SU-DHL-6 (cell line): ENCODE results near the gene COPZ1.

ENCODE experiments used
- H2AFZ ChIP-seq: fragments of 200-600 bp; sonication (generic); 2 replicates; pipeline ENCODE4 v1.6.1; 2014; ENCODE audit warnings: low read depth, mild to moderate bottlenecking, moderate library complexity, mixed read lengths, antibody characterized with exemption, low read length; ENCODE audit not compliant: severe bottlenecking
- H3F3A ChIP-seq: fragments of 200-600 bp; shearing (Covaris generic); 2 replicates; pipeline ENCODE4 v1.6.0; 2016; ENCODE audit warnings: antibody characterized with exemption, mild to moderate bottlenecking; ENCODE audit not compliant: insufficient read depth
- H3K27ac ChIP-seq: fragments of 200-600 bp; sonication (generic); 2 replicates; pipeline ENCODE4 v1.5.1; 2016; ENCODE audit warnings: low read depth, mild to moderate bottlenecking, low read length, moderate library complexity, mixed read lengths
- H3K27me3 ChIP-seq: fragments of 200-600 bp; sonication (generic), shearing (Covaris generic); 2 replicates; pipeline ENCODE4 v1.6.0; 2014; ENCODE audit warnings: mild to moderate bottlenecking, low read length
- H3K36me3 ChIP-seq: fragments of 200-600 bp; sonication (generic); 2 replicates; pipeline ENCODE4 v1.6.1; 2014; ENCODE audit warnings: mild to moderate bottlenecking, low read length, mixed read lengths
- H3K4me2 ChIP-seq: fragments of 300-600, 200-600 bp; shearing (Covaris generic), sonication (generic); 2 replicates; pipeline ENCODE4 v1.6.0; 2014; ENCODE audit warnings: low read length, low read depth, mild to moderate bottlenecking; ENCODE audit not compliant: poor library complexity, severe bottlenecking
- H3K4me3 ChIP-seq: fragments of 200-600 bp; sonication (generic); 2 replicates; pipeline ENCODE4 v1.5.1; 2014; ENCODE audit warnings: antibody characterized with exemption, low read length, mild to moderate bottlenecking, mixed read lengths; ENCODE audit not compliant: insufficient read depth, poor library complexity, severe bottlenecking
- H3K79me2 ChIP-seq: fragments of 200-600 bp; sonication (generic); 2 replicates; pipeline ENCODE4 v1.6.1; 2014; ENCODE audit warnings: mild to moderate bottlenecking, low read length, moderate library complexity; ENCODE audit not compliant: insufficient read depth
- H3K9ac ChIP-seq: fragments of 200-600 bp; sonication (generic); 2 replicates; pipeline ENCODE4 v1.7.0; 2014; ENCODE audit warnings: mild to moderate bottlenecking, low read length
- H3K9me2 ChIP-seq: fragments of 200-600 bp; sonication (generic); replicated peaks from 2 replicates; pipeline ENCODE4 v1.6.1; 2014; ENCODE audit warnings: low read length; ENCODE audit not compliant: insufficient read depth
- H3K9me3 ChIP-seq: fragments of 200-600 bp; sonication (generic); 2 replicates; pipeline ENCODE4 v1.6.1; 2014; ENCODE audit warnings: low read length, mixed read lengths; ENCODE audit not compliant: insufficient read depth
- H4K20me1 ChIP-seq: fragments of 200-600 bp; sonication (generic); 2 replicates; pipeline ENCODE4 v1.6.1; 2014; ENCODE audit warnings: low read depth, mild to moderate bottlenecking, antibody characterized with exemption, low read length, moderate library complexity, mixed read lengths
- EZH2phosphoT487 ChIP-seq: fragments of 200-600 bp; sonication (generic), shearing (Covaris generic); conservative IDR thresholded peaks from 2 replicates; pipeline ENCODE4 v1.6.1; 2018; ENCODE audit warnings: mild to moderate bottlenecking, antibody characterized with exemption, low read length, moderate library complexity, mixed read lengths
- TF ChIP-seq, protein P1 (sequence below): fragments of 200-600 bp; sonication (generic); IDR thresholded peaks from one replicate; pipeline ENCODE4 v1.5.1; 2017; ENCODE audit warnings: antibody characterized with exemption, mild to moderate bottlenecking, low read length, moderate library complexity; ENCODE audit not compliant: insufficient read depth, poor library complexity, severe bottlenecking

COPZ1 gene

DNA sequence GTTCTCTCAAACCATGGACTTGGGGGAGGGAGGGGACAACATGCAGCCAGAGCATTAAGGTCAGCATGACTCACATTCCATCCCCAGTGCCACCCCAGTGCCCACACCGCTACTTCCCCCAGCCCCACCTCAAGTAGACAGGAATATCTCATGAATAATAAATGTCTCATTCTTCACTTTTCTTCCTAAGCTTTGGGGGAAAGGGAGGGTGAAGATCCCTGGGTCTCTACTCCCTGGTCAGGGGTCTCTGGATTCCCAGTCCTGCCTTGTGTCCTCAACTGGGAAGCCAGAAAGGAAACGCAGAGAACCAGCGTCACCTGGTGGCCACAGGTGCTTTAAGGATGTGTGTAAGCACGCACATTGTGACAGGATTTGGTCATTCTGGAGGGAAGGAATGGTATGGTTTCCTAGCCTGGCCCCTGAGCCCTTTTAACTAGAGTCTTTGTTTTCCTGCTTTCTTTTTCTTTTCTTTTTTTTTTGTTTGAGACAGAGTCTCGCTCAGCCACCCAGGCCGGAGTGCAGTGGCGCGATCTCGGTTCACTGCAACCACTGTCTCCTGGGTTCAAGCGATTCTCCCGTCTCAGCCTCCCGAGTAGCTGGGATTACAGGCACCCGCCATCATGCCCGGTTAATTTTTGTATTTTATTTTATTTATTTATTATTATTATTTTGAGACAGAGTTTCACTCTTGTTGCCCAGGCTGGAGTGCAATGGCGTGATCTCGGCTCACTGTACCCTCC is 36.0 kb downstream of the COPZ1 start:
- Histone ChIP-seq H3K9me2 (no peaks in the 10 kb centered on the region), H3K36me3 (no peaks in the 10 kb centered on the region), H4K20me1 (no peaks in the 10 kb centered on the region), H3K9ac (no peak overlapping the region), H2AFZ (no peak overlapping the region), H3K4me2 (no peak overlapping the region), H3K4me3 (no peak overlapping the region), H3K79me2 (no peaks in the 10 kb centered on the region), H3K27ac (peak overlapping the region; percentile 14; the same call in 1 of the 2 replicates), H3K9me3 (no peaks in the 10 kb centered on the region), H3K27me3 (no peaks in the 10 kb centered on the region), H3F3A (peaks cover 14% of the 10 kb centered on the region)
- TF ChIP-seq EZH2phosphoT487, result no peak
- TF ChIP-seq, protein P1, sequence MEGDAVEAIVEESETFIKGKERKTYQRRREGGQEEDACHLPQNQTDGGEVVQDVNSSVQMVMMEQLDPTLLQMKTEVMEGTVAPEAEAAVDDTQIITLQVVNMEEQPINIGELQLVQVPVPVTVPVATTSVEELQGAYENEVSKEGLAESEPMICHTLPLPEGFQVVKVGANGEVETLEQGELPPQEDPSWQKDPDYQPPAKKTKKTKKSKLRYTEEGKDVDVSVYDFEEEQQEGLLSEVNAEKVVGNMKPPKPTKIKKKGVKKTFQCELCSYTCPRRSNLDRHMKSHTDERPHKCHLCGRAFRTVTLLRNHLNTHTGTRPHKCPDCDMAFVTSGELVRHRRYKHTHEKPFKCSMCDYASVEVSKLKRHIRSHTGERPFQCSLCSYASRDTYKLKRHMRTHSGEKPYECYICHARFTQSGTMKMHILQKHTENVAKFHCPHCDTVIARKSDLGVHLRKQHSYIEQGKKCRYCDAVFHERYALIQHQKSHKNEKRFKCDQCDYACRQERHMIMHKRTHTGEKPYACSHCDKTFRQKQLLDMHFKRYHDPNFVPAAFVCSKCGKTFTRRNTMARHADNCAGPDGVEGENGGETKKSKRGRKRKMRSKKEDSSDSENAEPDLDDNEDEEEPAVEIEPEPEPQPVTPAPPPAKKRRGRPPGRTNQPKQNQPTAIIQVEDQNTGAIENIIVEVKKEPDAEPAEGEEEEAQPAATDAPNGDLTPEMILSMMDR, result no peak

DNA sequence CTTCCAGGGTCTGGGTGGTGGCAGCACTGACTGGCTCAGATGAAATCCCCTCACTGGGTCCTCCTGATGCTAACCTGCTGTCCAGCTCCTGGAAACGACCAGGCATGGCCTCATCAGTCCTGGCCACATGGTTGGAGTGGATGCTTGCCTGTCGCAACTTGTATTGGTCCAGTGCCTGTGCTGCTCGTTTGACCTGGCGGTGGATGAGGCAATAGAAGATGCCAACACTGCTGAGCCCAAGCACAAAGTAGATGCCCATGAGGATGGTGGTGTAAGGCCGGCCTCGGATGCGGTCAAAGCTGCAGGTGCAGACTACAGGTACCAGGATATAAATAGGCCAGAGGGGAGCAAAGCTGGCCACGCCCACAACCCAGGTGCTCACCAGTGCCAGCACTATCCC is 38.1 kb downstream of the COPZ1 start:
- Histone ChIP-seq H3K27me3 (no peaks in the 10 kb centered on the region), H3K9me2 (no peaks in the 10 kb centered on the region), H3K27ac (no peak overlapping the region), H3K4me3 (no peak overlapping the region), H3K79me2 (no peaks in the 10 kb centered on the region), H3K9me3 (no peaks in the 10 kb centered on the region), H3K9ac (no peak overlapping the region), H4K20me1 (no peaks in the 10 kb centered on the region), H3K4me2 (no peak overlapping the region), H2AFZ (no peak overlapping the region), H3F3A (peaks cover 12% of the 10 kb centered on the region), H3K36me3 (no peaks in the 10 kb centered on the region)
- TF ChIP-seq, protein P1, result no peak

DNA sequence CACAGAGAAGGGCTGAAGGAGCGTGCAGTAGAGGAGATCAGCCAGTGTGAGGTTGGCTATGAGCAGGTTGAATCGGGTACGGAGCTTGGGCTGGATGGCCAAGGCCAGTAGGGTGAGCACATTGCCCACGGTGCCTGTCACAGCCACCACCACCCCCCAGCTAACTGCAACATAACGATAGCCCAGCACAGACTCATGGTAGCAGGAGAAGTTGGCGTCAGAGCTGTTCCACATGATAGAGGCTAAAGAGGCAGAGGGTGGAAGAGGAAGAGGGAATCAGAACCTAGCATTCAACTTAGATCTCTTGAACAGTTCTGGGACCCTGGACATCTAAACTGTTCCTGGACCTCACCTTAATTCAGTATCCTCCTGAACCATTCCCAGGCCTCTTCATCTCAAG is 38.7 kb downstream of the COPZ1 start:
- no peak overlapping the region for H3K4me2 ChIP-seq
- H3K9ac ChIP-seq, result no peak overlapping the region
- no peaks in the 10 kb centered on the region for H3K9me2 ChIP-seq
- no peaks in the 10 kb centered on the region for H4K20me1 ChIP-seq
- H3F3A ChIP-seq, result peaks cover 12% of the 10 kb centered on the region
- H3K9me3 ChIP-seq, result no peaks in the 10 kb centered on the region
- no peak overlapping the region for H3K27ac ChIP-seq
- no peaks in the 10 kb centered on the region for H3K79me2 ChIP-seq
- no peaks in the 10 kb centered on the region for H3K36me3 ChIP-seq
- H3K4me3 ChIP-seq, result no peak overlapping the region
- H2AFZ ChIP-seq, result no peak overlapping the region
- H3K27me3 ChIP-seq, result no peaks in the 10 kb centered on the region
- TF ChIP-seq, protein P1, result no peak
- no peak for TF ChIP-seq EZH2phosphoT487
